Gastrocnemius medialis (tissue), 4 donors: ENCODE measurements around the gene BSDC1. TPM values are rescaled to one million over a fixed set of nuclear protein-coding genes. Genes with fewer than 3 reads are reported as not detected.

Experiments
- ATAC-seq, 2 donors: fragments of 150-250 bp; one replicate each; pipeline ENCODE4 v1.9.1; 2016
- DNase-seq, 2 donors: peaks; one replicate each; pipeline ENCODE4 v3.0.0-alpha.2; 2019
- H3K27ac ChIP-seq, 4 donors: fragments of 200-600 bp; sonication (generic); 1 replicate in 1 of 4; 2 replicates in 3 of 4; pipeline ENCODE4 v1.5.1; 2016 to 2018; ENCODE audit warnings: mild to moderate bottlenecking in 2 of 4, moderate library complexity in 1 of 4
- H3K27me3 ChIP-seq, 3 donors: fragments of 200-600 bp; sonication (generic) in 2 of 3; 1 replicate in 1 of 3; 2 replicates in 2 of 3; pipeline versions ENCODE4 v1.5.1 to v1.6.0; 2016 to 2019; ENCODE audit warnings: mild to moderate bottlenecking in 1 of 3, moderate library complexity in 1 of 3
- H3K36me3 ChIP-seq, 2 donors: fragments of 200-600 bp; sonication (generic) in 1 of 2; one replicate each; pipeline ENCODE4 v1.5.1; 2017 to 2018
- H3K4me1 ChIP-seq, 2 donors: fragments of 200-600 bp; sonication (generic) in 1 of 2; one replicate each; pipeline ENCODE4 v1.5.1; 2016 to 2017; ENCODE audit warnings: mild to moderate bottlenecking in 2 of 2
- H3K4me3 ChIP-seq, 4 donors: fragments of 200-600 bp; sonication (generic) in 3 of 4; 1 replicate in 1 of 4; 2 replicates in 3 of 4; pipeline ENCODE4 v1.5.1; 2016 to 2019; ENCODE audit warnings: mild to moderate bottlenecking in 2 of 4
- H3K9me3 ChIP-seq, 3 donors: fragments of 200-600 bp; sonication (generic) in 2 of 3; 1 replicate in 1 of 3; 2 replicates in 2 of 3; pipeline ENCODE4 v1.5.1; 2016 to 2019
- CTCF ChIP-seq, 5 experiments: fragments of 450-650 bp in 3 of 5; fragments of 200-600 bp in 2 of 5; sonication (generic) in 2 of 5; IDR thresholded peaks in 4 of 5; conservative IDR thresholded peaks in 1 of 5; 1 replicate in 4 of 5; 2 replicates in 1 of 5; pipeline ENCODE4 v1.5.1; 2016 to 2019; ENCODE audit warnings: antibody characterized with exemption in 5 of 5, mild to moderate bottlenecking in 3 of 5, moderate library complexity in 3 of 5
- POLR2A ChIP-seq, 2 donors: fragments of 450-650 bp; IDR thresholded peaks; one replicate each; pipeline ENCODE4 v1.6.1; 2017; ENCODE audit warnings: antibody characterized with exemption in 2 of 2, mild to moderate bottlenecking in 2 of 2, moderate library complexity in 2 of 2
- in situ Hi-C, 4 donors: fragments of 200-750 bp; cut with MboI; loops; one replicate each; pipeline versions ENCODE4 v1.15.0 to v1.8.0; 2017; ENCODE audit warnings: low sequenced_read_pairs in 4 of 4
- intact Hi-C: fragments of 100-400 bp; cut with DNase I; formaldehyde crosslinking; loops from one replicate; pipeline ENCODE4 v1.15.1; 2023; ENCODE audit warnings: low total_unique reads
- total RNA-seq, 4 donors: library from RNA; depleted of rRNA; stranded (reverse); fragments of >200 nt; gene quantifications; one replicate each; pipeline versions ENCODE4 v1.1.0 to v1.2.3, GENCODE V29; 2016

Gene BSDC1
- total RNA-seq, 4 donors from 2014 or later: 53.8 to 77.8 (median 62.1) TPM

GRCh38 chr1:32318127-32318869 is 75.9 kb downstream of the BSDC1 start:
- no peaks in the 10 kb centered on the region for H3K4me1 ChIP-seq
- H3K27ac ChIP-seq: no peak overlapping the region
- no peaks in the 10 kb centered on the region for H3K27me3 ChIP-seq
- TF ChIP-seq CTCF (IDR thresholded peaks at IDR 0.05 in 4 of 5, conservative IDR thresholded peaks at IDR 0.05 in 1 of 5) (no peak), POLR2A (IDR thresholded peaks at IDR 0.05) (no peak)
- intact Hi-C loops (no loop called here), in situ Hi-C loops (no loop called here)
- ATAC-seq (no peak), DNase-seq (no peak)
- no peak overlapping the region for H3K4me3 ChIP-seq
- H3K9me3 ChIP-seq: no peaks in the 10 kb centered on the region
- peaks cover 0 to 16% of the 10 kb centered on the region in 2 donors for H3K36me3 ChIP-seq

- DNase-seq (no peak), ATAC-seq (no peak)
- H3K36me3 ChIP-seq: peaks cover 0 to 16% of the 10 kb centered on the region in 2 donors
- no peak overlapping the region for H3K27ac ChIP-seq
- intact Hi-C loops (loop anchor here (2.0 kb wide), 1 partner anchor 102 kb away; no protein-coding TSS in a partner anchor), in situ Hi-C loops (no loop called here)
- TF ChIP-seq POLR2A (IDR thresholded peaks at IDR 0.05) (no peak), CTCF (IDR thresholded peaks at IDR 0.05 in 4 of 5, conservative IDR thresholded peaks at IDR 0.05 in 1 of 5) (no peak)
- no peaks in the 10 kb centered on the region for H3K4me1 ChIP-seq
- no peaks in the 10 kb centered on the region for H3K9me3 ChIP-seq
- no peak overlapping the region for H3K4me3 ChIP-seq
- H3K27me3 ChIP-seq: no peaks in the 10 kb centered on the region
Measured at GRCh38 chr1:32316903-32317277, 77.4 kb downstream of the BSDC1 start.

Other genes starting within 250 kb of the BSDC1 start
- 10 to 100 TPM; 15.7 to 21.0 (median 17.6) TPM for gene TXLNA, start 214.8 kb downstream of the BSDC1 start, total RNA-seq
- gene CCDC28B, start 193.8 kb downstream of the BSDC1 start, total RNA-seq: 10 to 100 TPM; 16.4 to 79.0 (median 56.8) TPM
- under 1 TPM; 0.49 to 0.93 (median 0.83) TPM for gene IQCC, start 188.8 kb downstream of the BSDC1 start, total RNA-seq
- not detected for gene DCDC2B, start 185.4 kb downstream of the BSDC1 start, total RNA-seq
- gene TMEM234, start 172.1 kb downstream of the BSDC1 start, total RNA-seq: 1 to 10 TPM; 1.6 to 4.6 (median 4.4) TPM
- gene EIF3I, start 172.0 kb downstream of the BSDC1 start, total RNA-seq: 100 to 1,000 TPM; 211 to 294 (median 245) TPM
- gene FAM167B, start 147.2 kb downstream of the BSDC1 start, total RNA-seq: 1 to 10 TPM; 1.1 to 2.9 (median 2.3) TPM
- gene LCK, start 143.2 kb downstream of the BSDC1 start, total RNA-seq: 1 to 10 TPM in 1 of 4 donors, under 1 TPM in 1, not detected in 2; 0.66 to 1.6 TPM
- 10 to 100 TPM in 2 of 4 donors, 1 to 10 TPM in 2; 8.7 to 23.8 (median 11.8) TPM for gene HDAC1, start 102.4 kb downstream of the BSDC1 start, total RNA-seq
- 1 to 10 TPM in 2 of 4 donors, under 1 TPM in 2; 0.75 to 2.6 (median 1.5) TPM for gene MARCKSL1, start 58.2 kb downstream of the BSDC1 start, total RNA-seq
- gene FAM229A, start 32.0 kb downstream of the BSDC1 start, total RNA-seq: 10 to 100 TPM in 1 of 4 donors, 1 to 10 TPM in 2, under 1 TPM in 1; 0.81 to 13.4 (median 2.0) TPM
- 1 to 10 TPM in 1 of 4 donors, not detected in 3; 1.8 TPM for gene TSSK3, start 31.9 kb downstream of the BSDC1 start, total RNA-seq
- gene ZBTB8B, start 70.6 kb upstream of the BSDC1 start, total RNA-seq: not detected
- 1 to 10 TPM; 2.5 to 5.2 (median 3.9) TPM for gene ZBTB8A, start 145.0 kb upstream of the BSDC1 start, total RNA-seq